ENCODE results near the gene SPON1.

GRCh38 chr11:14248580-14248981, 286.1 kb downstream of the SPON1 start:
- TF ChIP-seq SIN3A (IDR thresholded peaks at IDR 0.05; ENCODE audit: borderline replicate concordance, insufficient read depth, low read depth, low read length), result no peak
- no peak for TF ChIP-seq CTCF (IDR thresholded peaks at IDR 0.05)
